AG20443 (cell line): ENCODE data around the gene GIMAP6.
"Not testable (repeated sequence)": the region's sequence is repeated elsewhere in the genome, so short reads cannot be mapped to it uniquely, and the experiment has no call there.

Source experiments
- DNase-seq: peaks from one replicate; pipeline ENCODE4 v3.0.0; 2012; ENCODE audit warnings: low spot score, mixed read lengths

The GIMAP6 gene

GRCh38 chr7:150631866-150632864 lies at the start of gene GIMAP6:
TSS of gene GIMAP6 (minus strand) at chr7:150632385. CDS start at chr7:150630142, 2,243 bp downstream.
- no peak for DNase-seq

DNA sequence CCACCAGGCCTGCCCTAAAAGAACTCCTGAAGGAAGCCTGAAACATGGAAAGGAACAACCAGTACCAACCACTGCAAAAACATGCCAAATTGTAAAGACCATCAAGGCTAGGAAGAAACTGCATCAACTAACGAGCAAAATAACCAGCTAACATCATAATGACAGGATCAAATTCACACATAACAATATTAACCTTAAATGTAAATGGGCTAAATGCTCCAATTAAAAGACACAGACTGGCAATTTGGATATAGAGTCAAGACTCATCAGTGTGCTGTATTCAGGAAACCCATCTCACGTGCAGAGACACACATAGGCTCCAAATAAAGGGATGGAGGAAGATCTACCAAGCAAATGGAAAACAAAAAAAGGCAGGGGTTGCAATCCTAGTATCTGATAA lies 48.2 kb upstream of the GIMAP6 start:
- not testable (repeated sequence) for DNase-seq

- DNase-seq: not testable (repeated sequence)
These were observed 46.4 kb upstream of the GIMAP6 start for GRCh38 chr7:150678601-150679000.

- DNase-seq: not testable (repeated sequence)
These were observed 44.7 kb upstream of the GIMAP6 start for GRCh38 chr7:150676854-150677253.

GRCh38 chr7:150676276-150676675 lies 44.1 kb upstream of the GIMAP6 start:
- not testable (repeated sequence) for DNase-seq

GRCh38 chr7:150675714-150676113 lies 43.5 kb upstream of the GIMAP6 start:
- DNase-seq: no peak

DNA sequence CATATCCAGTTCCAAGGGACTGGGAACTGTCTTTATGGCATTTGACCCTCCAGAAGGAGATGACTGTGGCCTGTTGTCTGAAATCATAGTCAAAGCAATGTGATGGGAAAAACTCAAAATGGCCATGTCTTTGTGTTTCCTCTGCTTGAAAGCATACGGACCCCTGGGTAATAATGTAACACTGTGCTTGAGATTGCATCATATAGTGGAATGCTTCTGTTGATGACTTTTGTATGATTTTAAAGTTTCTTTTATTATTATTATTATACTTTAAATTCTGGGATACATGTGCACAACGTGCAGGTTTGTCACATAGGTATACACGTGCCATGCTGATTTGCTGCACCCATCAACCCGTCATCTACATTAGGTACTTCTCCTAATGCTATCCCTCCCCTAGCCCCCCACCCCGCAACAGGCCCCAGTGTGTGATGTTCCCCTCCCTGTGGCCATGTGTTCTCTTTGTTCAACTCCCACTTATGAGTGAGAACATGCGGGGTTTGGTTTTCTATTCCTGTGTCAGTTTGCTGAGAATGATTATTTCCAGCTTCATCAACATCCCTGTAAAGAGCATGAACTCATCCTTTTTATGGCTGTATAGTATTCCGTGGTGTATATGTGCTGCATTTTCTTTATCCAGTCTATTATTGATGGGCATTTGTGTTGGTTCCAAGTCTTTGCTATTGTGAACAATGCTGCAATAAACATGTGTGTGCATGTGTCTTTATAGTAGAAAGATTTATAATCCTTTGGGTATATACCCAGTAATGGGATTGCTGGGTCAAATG lies 39.8 kb upstream of the GIMAP6 start:
- not testable (repeated sequence) for DNase-seq

GRCh38 chr7:150668977-150669376 lies 36.8 kb upstream of the GIMAP6 start:
- DNase-seq: no peak

DNA sequence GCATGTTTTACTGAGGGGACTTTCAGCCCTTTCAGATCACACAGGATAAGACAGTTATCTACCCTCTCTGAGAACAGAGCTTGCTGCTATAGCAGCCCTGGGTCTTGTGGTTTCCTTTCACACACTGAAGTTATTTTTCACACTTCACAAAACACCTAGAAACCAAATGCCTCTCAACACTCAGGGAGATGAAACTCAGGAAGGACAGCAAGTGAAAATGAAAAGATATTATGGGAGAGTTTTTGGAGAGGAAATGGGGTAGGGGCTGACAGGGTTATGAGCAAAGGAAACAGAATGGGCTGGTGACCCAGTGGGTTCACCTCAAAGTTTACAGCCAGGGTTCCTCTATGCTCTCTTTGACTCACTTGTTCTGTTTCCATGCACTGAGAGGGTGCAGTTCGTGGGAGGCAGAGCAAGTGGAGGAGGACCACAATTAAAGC lies 36.3 kb upstream of the GIMAP6 start:
- no peak for DNase-seq

GRCh38 chr7:150666412-150666811 lies 34.2 kb upstream of the GIMAP6 start:
- DNase-seq: no peak

- no peak for DNase-seq
These were observed 33.7 kb upstream of the GIMAP6 start for GRCh38 chr7:150665896-150666295.

GRCh38 chr7:150665089-150665748 lies 33.0 kb upstream of the GIMAP6 start:
- DNase-seq: no peak

DNA sequence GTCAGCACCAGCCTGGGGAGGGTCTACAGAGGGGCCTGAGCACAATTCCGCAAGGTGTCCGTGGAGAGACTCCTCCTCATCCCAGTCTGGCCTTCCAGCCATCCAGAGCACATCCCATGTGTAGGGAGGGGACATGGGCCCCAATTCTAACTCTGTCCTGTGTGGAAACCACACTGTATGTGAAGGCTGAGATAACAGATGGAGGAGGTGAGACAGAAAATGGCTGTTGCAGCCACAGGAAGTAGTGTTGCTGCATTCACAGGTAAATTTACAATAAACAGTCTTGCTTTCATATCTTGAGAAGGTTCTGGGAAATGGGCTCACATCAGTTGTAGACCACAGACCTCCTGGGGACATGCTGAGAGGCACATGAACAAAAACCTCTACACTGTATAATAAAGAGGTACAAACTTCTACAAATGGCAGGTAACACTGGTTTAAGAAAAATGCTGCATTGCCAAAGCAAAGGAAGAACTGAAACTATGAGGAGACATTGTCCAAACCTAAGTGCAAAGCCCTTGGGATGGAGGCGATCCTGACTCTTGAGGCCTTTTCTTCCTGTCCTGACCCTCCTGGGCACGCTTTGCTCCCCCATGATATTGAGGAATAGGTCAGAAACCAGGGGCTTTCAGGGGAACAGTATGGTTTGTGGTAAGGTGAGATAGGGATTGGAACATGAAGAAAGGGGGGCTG lies 31.8 kb upstream of the GIMAP6 start:
- no peak for DNase-seq

- DNase-seq: not testable (repeated sequence)
These were observed 30.6 kb upstream of the GIMAP6 start for GRCh38 chr7:150662821-150663220.

- DNase-seq: no peak
These were observed 28.9 kb upstream of the GIMAP6 start for GRCh38 chr7:150660939-150661613.

DNA sequence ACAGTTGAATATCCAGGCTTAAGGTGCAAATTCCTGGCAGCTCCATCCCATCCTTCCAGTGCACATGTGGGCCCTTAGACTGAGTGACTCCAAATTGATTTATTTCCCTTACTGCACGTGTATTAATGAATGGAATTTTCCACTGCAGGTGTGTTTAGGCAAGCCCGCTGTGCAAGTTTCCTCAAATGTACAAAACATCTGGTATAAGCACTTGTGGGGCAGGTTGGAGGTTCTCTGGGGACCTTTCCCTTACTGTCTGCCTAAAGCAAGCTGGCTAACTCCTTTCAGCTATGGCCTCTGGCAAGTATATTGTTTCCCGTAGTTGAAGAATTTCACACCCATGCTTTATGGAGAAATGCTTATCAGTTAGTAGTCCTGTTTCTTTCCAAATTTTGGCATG lies 25.3 kb upstream of the GIMAP6 start:
- no peak for DNase-seq

GRCh38 chr7:150656047-150656446 lies 23.9 kb upstream of the GIMAP6 start:
- DNase-seq: no peak

GRCh38 chr7:150654692-150655091 lies 22.5 kb upstream of the GIMAP6 start:
- no peak for DNase-seq

- no peak for DNase-seq
These were observed 16.8 kb upstream of the GIMAP6 start for GRCh38 chr7:150649080-150649385.

GRCh38 chr7:150648353-150649079 lies 16.3 kb upstream of the GIMAP6 start:
- DNase-seq: no peak
